Stimulated activated CD4-positive, alpha-beta T cell treated with anti-CD3 and anti-CD28 coated beads, Interleukin-12 subunit alpha, Interleukin-12 subunit beta, amount 100 ng/mL, for 48 hours (primary cell): ENCODE data around the gene TAGLN2.
"Not testable (repeated sequence)": the region's sequence is repeated elsewhere in the genome, so short reads cannot be mapped to it uniquely, and the experiment has no call there.

Experiments used
- DNase-seq, 3 donors: peaks; one replicate each; pipeline ENCODE4 v3.0.0-alpha.2; 2020; ENCODE audit warnings: low read depth in 2 of 3, low spot score in 1 of 3

Gene TAGLN2

GRCh38 chr1:159902541-159902940 lies 22.8 kb downstream of the TAGLN2 start:
- no peak for DNase-seq

- DNase-seq: no peak
Observed at GRCh38 chr1:159900755-159901360, 24.4 kb downstream of the TAGLN2 start.

- DNase-seq: no peak
Observed at GRCh38 chr1:159900086-159900680, 25.1 kb downstream of the TAGLN2 start, which contains the start of gene CFAP45. TSS of gene CFAP45 (minus strand) at chr1:159900165. CDS start at chr1:159900098, 67 bp downstream.

- DNase-seq: not testable (repeated sequence)
Observed at GRCh38 chr1:159899634-159900033, 25.7 kb downstream of the TAGLN2 start.

- DNase-seq: no peak
Observed at GRCh38 chr1:159898527-159898926, 26.8 kb downstream of the TAGLN2 start.

GRCh38 chr1:159897962-159898361 lies 27.3 kb downstream of the TAGLN2 start:
- DNase-seq: no peak

- DNase-seq: no peak
Observed at GRCh38 chr1:159896546-159896930, 28.8 kb downstream of the TAGLN2 start.

- no peak for DNase-seq
Observed at GRCh38 chr1:159895836-159896545, 29.3 kb downstream of the TAGLN2 start.

GRCh38 chr1:159895286-159895685 lies 30.0 kb downstream of the TAGLN2 start:
- DNase-seq: no peak

- no peak for DNase-seq
Observed at GRCh38 chr1:159892944-159893343, 32.4 kb downstream of the TAGLN2 start.

- DNase-seq: peak; percentile 63 to 72 (median 67)
Observed at GRCh38 chr1:159891275-159892157, 33.8 kb downstream of the TAGLN2 start.

- DNase-seq: no peak
Observed at GRCh38 chr1:159890390-159890789, 34.9 kb downstream of the TAGLN2 start.

GRCh38 chr1:159889821-159890252 lies 35.5 kb downstream of the TAGLN2 start:
- DNase-seq: no peak

GRCh38 chr1:159889202-159889601 lies 36.1 kb downstream of the TAGLN2 start:
- DNase-seq: no peak

- no peak for DNase-seq
Observed at GRCh38 chr1:159884296-159884695, 41.0 kb downstream of the TAGLN2 start.

GRCh38 chr1:159883134-159883533 lies 42.2 kb downstream of the TAGLN2 start:
- DNase-seq: no peak

- no peak for DNase-seq
Observed at GRCh38 chr1:159882527-159882862, 42.8 kb downstream of the TAGLN2 start.

GRCh38 chr1:159881622-159882526 lies 43.4 kb downstream of the TAGLN2 start:
- DNase-seq: peak in 1 of 3 donors; percentile 6

GRCh38 chr1:159880430-159880829 lies 44.9 kb downstream of the TAGLN2 start:
- no peak for DNase-seq

GRCh38 chr1:159879977-159880376 lies 45.3 kb downstream of the TAGLN2 start:
- no peak for DNase-seq
